Gastroesophageal sphincter (tissue), 3 donors: ENCODE results near the gene CTIF.

ENCODE experiments used
- EP300 ChIP-seq: sonication (generic); formaldehyde crosslinking; IDR thresholded peaks from one replicate; pipeline ENCODE4 v1.6.1; 2017; ENCODE audit warnings: antibody characterized with exemption, mild to moderate bottlenecking
- POLR2A ChIP-seq, 2 donors: fragments of 450-650 bp; IDR thresholded peaks; one replicate each; pipeline ENCODE4 v1.6.1; 2017; ENCODE audit warnings: antibody characterized with exemption in 2 of 2, mild to moderate bottlenecking in 2 of 2, moderate library complexity in 1 of 2
- POLR2AphosphoS5 ChIP-seq: sonication (generic); formaldehyde crosslinking; IDR thresholded peaks from one replicate; pipeline ENCODE4 v1.6.1; 2017; ENCODE audit warnings: antibody characterized with exemption
- TF ChIP-seq, protein P1 (sequence below), 4 experiments: fragments of 200-600 bp in 2 of 4; fragments of 450-650 bp in 2 of 4; sonication (generic) in 1 of 4; IDR thresholded peaks; one replicate each; pipeline ENCODE4 v1.5.1; 2017 to 2019; ENCODE audit warnings: antibody characterized with exemption in 4 of 4, mild to moderate bottlenecking in 2 of 4, moderate library complexity in 2 of 4

DNA sequence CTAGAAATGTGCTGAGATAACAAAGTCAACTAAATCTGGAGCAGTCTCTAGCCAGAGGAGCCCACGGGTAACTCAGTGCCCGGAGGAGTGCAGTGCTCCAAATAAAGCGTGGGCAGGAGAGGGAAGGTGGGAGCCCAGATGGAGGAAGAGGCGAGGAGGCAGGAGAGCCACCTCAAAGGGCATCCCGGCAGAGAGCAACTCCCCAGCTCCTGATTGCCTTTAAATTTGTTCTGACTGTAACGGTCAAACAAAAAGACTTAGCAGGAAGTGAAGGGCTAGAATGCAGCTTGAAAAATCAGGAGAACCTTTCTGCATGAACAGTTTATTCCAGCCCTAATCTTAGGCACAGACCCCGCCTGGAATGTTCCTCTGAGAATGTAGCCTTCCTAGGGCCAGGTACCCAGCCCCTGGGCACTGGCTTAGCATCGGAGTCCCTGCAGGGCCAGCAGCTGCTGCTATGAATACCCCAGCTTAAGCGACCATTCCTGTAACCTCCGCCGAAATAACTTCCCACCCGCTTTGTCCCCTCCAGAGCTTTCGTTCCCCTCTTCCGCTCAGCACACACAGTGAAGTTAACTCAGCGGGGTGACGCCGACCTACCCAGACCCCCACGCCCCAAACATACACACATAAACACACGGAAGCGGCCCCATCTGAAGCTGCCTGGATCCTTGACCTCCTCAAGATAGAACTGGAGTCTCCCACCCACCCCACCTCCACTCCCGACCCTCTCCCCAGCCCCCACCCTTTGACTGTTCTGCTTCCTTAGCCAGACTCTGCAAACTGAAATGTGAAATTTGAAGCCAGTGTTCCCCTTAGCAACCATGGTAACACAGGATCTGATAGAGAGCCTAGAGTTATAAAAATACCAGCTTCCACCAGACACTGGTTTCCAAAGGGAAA, 288.7 kb downstream of the CTIF start:
- TF ChIP-seq, protein P1, sequence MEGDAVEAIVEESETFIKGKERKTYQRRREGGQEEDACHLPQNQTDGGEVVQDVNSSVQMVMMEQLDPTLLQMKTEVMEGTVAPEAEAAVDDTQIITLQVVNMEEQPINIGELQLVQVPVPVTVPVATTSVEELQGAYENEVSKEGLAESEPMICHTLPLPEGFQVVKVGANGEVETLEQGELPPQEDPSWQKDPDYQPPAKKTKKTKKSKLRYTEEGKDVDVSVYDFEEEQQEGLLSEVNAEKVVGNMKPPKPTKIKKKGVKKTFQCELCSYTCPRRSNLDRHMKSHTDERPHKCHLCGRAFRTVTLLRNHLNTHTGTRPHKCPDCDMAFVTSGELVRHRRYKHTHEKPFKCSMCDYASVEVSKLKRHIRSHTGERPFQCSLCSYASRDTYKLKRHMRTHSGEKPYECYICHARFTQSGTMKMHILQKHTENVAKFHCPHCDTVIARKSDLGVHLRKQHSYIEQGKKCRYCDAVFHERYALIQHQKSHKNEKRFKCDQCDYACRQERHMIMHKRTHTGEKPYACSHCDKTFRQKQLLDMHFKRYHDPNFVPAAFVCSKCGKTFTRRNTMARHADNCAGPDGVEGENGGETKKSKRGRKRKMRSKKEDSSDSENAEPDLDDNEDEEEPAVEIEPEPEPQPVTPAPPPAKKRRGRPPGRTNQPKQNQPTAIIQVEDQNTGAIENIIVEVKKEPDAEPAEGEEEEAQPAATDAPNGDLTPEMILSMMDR (IDR thresholded peaks at IDR 0.05) = no peak
- TF ChIP-seq POLR2AphosphoS5 (no peak), POLR2A (IDR thresholded peaks at IDR 0.05) (no peak), EP300 (no peak)
